NCI-H146 treated with DMSO at 0.1 percent for 48 hours (cell line): Measurements from ENCODE around the gene HBA1.
"Not testable (repeated sequence)": the region's sequence is repeated elsewhere in the genome, so short reads cannot be mapped to it uniquely, and the experiment has no call there.

Experiments used
- DNase-seq: peaks from one replicate; lab custom pipeline; 2025; ENCODE audit not compliant: unreplicated experiment; lab: John Stamatoyannopoulos, UW

The HBA1 gene

GRCh38 chr16:176477-177382, at the start of gene HBA1:
HBA1 (plus strand) TSS chr16:176680; CDS start chr16:176717, 37 bp downstream.
- DNase-seq, result not testable (repeated sequence)

DNA sequence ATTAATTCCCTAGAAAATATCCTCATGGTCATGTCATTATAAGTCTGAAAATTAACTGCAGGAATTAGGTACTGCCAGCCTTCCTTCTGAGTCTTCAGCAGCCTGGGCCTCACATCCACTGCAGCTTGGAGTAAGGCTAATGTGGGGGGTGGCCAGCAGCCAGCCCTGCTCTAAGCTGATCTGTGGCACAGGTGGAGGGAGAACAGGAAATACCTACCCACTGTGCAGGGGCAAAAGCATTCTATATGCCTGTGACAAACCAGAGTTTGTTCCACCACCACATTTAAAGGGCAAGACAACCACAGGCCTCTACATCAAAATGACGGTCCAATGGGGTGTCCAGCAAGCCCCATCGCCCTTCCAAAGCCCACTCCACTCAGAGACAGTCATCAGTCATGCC, 47.4 kb upstream of the HBA1 start:
- DNase-seq, result no peak

DNA sequence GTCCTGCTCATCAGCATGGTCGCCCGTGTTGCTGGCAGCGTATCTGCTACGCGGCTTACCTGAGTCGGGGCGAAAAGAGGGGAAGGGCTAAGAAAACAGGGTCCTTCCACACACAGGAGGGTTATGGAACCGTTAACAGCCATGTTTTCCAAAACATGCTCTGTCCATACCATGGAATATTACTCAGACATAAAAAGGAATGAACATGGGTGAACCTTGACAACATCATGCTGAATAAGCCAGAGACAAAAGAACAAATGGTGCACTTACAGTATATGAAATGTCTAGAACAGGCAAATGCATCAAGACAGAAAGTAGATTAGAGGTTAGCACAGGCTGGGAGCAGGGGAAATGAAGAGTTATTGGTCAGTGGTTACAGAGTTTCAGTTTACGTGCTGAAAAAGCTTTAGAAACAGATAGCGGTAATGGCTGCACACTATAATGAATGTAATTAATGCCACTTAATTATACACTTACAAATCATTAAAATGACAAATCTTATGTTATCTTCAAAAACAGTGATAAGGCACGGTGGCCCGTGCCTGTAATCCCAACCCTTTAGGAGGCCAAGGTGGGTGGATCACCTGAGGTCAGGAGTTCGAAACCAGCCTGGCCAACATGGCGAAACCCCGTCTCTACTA, 45.8 kb upstream of the HBA1 start:
- no peak for DNase-seq

GRCh38 chr16:132120-132519, 44.4 kb upstream of the HBA1 start:
- DNase-seq, result no peak

GRCh38 chr16:133716-134115, 42.8 kb upstream of the HBA1 start:
- DNase-seq, result no peak

DNA sequence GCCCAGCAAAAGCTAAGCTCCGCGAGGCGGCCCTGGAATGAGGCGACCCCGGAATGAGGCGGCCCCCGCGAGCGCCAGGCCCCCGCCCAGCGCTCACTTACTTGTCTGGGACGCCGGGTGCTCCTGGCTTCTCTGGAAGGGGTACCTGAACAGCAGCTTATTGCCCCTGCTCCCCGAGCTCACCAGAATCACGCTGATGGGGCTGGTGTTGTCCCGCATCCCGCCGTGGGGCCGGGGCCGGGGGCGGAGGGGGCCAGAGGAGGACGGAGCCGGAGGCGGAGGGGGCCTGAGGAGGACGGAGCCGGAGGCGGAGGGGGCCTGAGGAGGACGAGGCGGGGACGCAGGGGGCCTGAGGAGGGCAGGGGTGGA, 38.4 kb upstream of the HBA1 start:
- DNase-seq, result no peak

- DNase-seq, result no peak
Observed at GRCh38 chr16:140175-140857, 36.2 kb upstream of the HBA1 start.

DNA sequence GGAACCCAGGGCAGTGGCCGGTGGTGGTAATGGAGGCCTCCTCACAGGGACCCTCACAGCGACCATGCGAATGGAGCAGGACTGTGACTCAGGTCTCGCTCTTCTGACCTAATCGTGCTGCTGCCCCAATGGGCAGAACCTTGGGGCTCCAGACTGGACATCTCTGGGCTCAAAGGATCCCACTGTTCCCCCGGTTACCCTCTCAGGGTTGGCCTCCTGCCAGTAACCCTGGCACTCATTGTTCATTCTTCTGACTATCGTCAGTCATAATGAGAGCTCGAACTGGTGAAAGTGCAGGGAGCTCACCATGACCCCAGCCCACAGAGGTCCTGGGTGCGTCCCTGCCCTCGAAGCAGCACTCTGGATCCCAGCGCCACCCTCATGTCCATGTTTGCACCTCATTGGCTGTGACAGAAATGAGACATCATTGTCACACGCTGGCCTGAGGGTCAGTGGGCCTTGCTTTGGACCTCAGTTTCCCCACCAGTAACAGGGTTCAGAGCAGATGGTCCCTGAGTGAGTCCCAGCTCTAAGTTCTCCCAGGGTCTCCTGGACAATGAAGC, 34.0 kb upstream of the HBA1 start:
- DNase-seq, result no peak

GRCh38 chr16:143047-143446, 33.4 kb upstream of the HBA1 start:
- no peak for DNase-seq

DNA sequence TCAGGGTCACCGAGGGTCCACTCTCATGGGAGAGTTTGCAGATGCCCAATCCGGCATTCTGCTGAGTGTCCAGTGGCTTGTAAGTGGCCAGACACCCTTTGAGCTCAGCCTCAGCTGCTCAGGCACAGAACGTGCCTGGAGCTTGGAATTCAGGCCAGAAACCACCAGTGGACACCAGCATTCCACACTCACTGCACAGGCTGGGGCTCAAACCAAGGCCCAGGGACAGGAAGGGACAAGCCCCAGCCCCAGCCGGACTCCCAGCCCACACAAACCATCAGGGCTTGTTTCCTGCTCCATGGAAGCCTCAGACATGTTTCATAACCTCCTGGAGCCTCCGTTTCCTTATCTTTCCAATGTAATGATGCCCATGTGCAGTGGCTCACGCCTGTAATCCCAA, 33.0 kb upstream of the HBA1 start:
- DNase-seq, result no peak

DNA sequence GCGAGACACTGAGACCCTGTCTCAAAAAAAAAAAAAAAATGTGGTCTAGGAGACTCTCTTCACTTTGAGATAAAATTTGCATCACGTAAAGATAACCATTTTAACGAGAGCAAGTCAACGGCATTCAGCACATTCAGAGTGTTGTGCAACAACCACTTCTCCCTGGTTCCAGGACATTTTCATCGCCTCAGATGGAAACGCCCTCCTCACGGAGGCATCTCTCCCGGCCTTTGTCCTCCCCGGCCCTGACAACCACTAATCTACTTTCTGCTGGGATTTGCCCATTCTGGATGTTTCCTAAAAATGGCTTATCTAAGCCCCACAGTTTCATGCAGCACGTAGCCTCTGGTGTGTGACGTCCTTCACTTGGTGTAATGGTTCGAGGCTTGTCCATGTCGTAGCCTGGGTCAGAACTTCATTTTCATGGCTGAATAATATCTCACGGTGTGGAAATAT, 31.7 kb upstream of the HBA1 start:
- DNase-seq, result no peak

- no peak for DNase-seq
Observed at GRCh38 chr16:146646-147045, 29.8 kb upstream of the HBA1 start.

DNA sequence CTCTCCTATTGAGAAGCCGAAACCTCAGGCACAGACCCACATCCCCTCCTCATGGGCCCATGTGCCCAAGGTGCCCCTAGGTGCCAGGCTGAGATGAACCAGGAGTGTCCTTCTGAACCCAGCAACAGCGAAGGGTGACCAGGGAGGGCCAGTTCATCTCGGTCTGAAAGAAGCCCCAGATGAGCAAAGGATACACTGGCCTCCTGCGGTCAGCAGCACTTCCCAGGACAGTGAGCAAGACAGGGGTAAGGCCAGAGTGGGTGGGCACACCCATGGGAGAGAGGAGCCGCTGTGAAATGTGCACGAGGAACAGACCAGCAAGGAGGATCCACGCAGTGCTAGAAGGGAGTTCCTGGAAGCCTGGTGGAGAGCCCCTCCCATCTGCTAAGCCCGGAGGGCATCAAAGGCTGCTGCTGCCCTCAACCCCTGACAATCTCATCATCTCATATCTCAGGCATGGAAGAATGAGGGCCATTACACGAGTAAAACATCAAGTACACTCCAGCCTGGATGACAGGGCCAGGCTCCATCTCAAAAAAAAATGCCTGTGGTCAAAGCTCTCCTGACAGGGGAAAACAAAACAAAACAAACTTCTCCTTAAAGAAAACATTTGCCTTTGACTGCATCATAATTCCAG, 27.3 kb upstream of the HBA1 start:
- DNase-seq, result peak; percentile 30

DNA sequence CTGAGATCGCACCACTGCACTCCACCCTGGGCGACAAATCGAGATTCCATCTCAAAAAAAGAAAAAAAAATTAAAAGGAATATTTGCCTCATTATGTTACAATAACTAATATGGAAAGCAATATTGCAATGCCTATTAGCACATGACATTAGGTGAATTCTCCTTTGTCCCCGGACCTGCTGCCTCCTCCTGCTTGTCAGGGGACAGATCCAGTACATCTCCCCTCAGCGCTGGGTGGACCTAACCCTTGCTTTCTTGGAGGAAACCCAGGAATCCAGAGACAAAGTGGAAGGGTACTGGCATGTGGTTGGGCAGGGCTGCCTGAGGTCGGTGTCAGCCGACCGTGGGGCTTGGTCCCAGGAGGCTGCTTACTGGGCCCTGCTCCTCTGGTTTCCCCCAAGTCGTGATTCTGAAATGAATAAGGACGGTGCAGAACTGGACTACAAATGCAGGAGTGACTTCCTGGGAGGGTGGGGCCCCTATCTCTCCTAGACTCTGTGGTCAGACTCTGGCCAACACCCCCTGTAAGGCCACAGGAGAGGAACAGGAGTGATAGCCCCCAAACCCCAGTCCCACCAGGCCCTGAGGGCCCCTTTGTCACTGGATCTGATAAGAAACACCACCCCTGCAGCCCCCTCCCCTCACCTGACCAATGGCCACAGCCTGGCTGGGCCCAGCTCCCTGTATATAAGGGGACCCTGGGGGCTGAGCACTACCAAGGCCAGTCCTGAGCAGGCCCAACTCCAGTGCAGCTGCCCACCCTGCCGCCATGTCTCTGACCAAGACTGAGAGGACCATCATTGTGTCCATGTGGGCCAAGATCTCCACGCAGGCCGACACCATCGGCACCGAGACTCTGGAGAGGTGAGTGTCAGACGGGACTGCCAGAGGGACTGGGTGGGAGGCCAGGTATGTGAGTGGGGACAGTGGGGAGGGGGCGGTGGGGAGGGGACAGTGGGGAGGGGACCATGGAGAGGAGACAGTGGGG, 24.0 kb upstream of the HBA1 start, which contains the start of gene HBZ:
Gene HBZ, plus strand, starts transcription at position 504 of the 988 bp plus-strand sequence. Its CDS starts 266 bp downstream, at position 770.
- DNase-seq, result no peak

GRCh38 chr16:153129-153521, 23.4 kb upstream of the HBA1 start:
- not testable (repeated sequence) for DNase-seq

GRCh38 chr16:153550-154216, 22.8 kb upstream of the HBA1 start:
- not testable (repeated sequence) for DNase-seq

- DNase-seq, result no peak
Observed at GRCh38 chr16:154217-155030, 22.1 kb upstream of the HBA1 start.

DNA sequence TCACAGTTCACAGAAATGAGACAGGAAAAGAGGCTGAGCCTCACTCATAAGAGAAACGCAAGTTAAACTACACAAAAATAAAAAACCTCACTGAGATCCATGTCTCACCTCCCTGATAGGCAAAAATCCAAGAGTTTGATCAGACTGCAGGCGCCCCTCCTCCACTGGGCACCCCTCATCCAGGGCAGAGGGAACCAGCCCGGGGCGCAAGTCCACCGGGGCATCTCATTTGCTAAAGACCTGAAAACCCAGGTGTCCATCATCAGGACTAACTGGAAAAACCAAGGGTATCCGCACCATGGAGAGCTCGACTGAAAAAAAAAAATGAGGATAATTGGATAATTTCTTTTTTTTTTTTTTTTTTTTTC, 21.5 kb upstream of the HBA1 start:
- no peak for DNase-seq
